A172 (cell line): Measurements from ENCODE around the gene TTLL10. TPM values are rescaled to one million over a fixed set of nuclear protein-coding genes. Genes with fewer than 3 reads are reported as not detected.

Source experiments
- DNase-seq: peaks from one replicate; pipeline ENCODE4 v3.0.0-alpha.2; 2015; ENCODE audit warnings: low spot score
- total RNA-seq: library from RNA; depleted of rRNA; stranded (reverse); fragments of >200 nt; shearing (Covaris generic); gene quantifications from 2 replicates; pipeline ENCODE4 v1.2.3, GENCODE V29; 2014

TTLL10 gene
- total RNA-seq, 1 experiment from 2014 or later: not detected

DNA sequence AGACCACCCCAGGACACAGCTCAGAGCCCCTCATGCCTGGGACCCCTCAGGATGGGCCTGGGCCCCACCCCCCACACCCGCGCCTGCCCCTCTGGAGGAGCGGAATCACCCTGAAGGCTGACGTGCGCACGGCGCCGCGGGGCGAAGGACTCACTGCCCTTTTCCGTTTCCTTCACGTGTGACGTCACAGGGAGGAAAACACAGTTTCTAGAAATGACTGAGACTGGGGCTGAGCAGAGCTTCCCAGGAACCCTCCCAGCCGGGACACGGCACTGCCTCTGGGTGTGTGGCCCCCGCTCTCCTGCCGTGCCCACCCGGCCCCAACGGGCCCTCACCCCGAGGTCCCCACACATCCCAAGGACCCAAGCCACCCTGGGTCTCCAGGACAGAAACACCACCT lies 45.7 kb downstream of the TTLL10 start:
- no peak for DNase-seq

DNA sequence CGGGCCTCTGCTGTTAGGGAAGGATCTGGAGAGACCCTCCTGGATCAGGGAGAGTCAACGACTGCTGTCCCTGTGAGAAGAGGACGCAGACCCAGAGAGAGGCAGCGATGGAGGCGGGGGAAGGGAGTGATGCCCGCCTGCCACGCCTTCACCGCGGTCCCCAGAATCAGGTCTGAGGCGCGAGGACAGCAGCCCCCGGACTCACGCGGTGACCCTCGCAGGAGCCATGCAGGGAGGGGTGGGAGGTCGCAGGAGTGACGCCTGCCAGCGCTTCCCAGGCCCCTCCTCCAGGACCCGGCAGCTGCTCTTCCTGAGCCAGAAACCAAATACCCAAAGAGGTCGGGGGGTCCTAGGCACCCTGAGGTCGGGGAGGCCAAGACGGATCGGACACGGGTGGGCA lies 46.5 kb downstream of the TTLL10 start:
- DNase-seq: no peak

DNA sequence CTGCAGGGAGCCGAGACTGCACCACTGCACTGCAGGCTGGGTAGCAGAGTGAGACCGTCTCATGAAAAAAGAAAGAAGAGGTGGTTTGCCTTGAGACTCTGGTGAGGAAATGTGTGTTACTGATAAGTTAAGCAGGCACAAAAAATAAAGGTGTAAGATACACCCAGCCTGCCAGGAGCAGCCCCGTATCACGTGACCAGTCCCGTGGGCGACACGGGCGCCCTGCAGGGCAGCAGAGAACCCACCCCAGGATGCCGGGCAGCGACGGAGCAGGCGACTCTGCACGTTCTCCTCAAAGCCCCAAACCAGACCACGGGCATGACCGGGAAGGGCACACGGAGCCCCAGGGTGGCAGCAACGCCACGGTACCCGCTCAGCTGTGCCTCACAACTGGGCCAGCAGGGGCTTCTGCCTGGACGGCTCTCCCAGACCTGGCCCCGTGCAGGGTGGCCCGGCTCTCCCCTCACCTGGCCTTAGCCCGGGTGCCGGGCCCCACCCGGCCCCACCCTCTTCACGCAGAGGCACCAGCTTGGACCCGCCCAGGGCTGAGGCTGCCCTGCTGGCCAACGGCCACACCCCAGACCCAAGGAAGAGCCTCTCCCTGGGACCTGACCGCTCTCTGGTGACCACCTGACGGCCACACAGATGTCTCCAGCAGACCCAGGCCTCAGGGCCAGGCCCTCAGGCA lies 48.4 kb downstream of the TTLL10 start:
- DNase-seq: no peak

DNA sequence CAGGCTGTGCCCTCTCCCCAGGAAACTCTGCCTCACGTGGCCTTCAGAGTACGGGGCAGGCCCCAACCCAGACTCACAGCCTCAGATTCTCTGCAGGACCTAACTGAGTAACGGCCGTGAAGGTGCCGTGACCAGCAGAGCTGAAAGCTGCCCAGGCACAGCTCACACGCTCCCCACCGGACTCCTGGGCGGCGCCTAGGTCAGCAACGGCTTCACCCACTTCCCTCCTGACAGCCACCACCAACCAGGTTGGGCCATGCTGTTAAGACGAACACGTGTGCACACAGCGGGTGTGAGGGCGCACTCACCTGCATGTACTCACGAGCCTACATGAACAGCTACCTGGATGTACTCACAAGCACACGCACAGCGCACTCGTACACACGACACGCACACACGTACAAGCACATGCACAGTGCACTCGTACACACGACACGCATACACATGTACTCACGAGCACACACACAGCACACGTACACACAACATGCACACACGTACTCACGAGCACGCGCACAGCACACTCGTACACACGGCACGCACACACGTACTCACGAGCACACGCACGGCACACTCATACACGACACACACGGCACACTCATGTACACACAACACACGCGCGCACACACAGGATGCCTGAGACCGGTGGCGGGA lies 49.0 kb downstream of the TTLL10 start:
- DNase-seq: no peak

DNA sequence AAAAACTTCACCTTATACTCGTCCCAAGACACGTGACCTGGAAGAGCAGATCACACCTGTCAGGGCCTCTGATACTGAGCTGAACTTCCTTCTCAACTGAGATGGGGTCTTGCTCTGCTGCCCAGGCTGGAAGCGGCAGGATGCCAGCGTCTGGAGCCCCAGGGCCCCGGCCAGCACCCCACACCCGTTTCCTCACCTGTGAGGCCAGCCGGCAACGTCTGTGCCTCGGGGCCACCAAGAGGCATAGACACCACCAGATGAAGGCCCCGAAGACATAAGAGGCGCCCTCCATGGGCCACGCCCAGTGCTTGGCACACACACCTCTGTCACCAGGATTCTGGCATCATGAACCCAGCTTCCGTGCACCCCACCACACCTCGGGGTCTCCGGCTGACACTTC lies 49.6 kb downstream of the TTLL10 start:
- DNase-seq: no peak

DNA sequence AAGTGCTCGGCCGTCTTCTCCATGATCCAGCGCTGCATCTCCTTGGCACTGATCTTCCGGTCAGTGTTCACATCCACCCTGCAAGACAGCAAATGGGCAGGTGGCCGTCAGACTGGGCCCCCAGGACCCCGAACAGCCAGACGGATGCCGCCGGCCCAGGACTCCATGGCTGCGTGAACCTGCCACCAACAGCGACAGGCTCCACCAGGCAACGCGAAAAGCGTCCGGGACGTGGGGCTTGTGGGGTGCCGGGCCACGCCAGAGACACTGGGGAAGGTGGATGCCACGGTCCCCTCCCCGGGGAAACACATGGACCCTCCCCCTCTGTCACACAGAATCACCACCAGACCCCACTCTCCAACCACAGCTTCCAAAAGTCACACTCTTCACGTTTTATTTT lies 50.2 kb downstream of the TTLL10 start:
- DNase-seq: no peak

DNA sequence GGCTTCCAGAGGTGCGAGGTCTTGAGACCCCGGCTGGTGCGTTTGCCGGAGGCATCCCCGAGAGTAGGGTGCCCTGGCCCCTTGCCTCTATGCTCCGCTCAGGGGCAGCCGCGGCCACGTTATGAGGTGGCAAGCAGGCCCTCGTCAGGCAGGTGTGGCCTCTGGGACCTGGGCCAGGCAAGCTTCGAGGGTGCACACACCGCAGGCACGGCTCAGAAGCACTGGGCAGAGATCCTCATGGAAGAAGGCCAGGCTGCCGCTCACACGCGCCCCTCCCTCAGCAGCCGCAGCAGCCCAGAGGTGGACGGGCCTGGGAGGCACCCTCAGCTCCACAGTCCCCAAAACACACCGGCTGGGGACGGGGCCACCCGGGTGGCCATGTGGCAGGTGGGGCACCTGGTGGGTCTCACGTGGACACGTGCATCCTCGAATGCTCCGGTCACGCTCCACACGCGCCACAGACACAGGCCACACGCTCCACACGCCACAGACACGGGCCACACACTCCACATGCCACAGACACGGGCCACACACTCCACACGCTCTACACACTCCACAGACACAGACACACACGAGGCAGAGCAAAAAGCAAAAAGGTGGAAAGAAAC lies 51.7 kb downstream of the TTLL10 start:
- DNase-seq: no peak

DNA sequence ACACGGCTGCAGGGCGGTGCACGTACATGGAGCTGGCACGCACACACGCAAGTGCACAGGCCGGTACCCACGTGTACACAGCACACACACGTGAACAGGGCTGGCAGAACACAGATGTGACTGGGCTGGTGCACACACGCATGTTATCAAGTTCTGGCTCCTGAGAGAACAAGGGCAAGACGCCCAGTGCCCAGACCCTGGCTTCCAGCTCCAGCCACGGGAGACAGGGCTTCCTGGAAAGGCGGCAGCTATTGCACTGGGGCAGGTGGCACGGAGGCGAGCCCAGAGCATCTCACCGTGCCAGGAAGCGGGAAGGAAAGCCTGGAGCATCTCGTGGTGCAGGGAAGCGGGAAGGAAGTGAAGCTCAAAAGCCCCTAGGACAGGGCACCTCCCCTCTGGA lies 52.2 kb downstream of the TTLL10 start:
- DNase-seq: no peak

DNA sequence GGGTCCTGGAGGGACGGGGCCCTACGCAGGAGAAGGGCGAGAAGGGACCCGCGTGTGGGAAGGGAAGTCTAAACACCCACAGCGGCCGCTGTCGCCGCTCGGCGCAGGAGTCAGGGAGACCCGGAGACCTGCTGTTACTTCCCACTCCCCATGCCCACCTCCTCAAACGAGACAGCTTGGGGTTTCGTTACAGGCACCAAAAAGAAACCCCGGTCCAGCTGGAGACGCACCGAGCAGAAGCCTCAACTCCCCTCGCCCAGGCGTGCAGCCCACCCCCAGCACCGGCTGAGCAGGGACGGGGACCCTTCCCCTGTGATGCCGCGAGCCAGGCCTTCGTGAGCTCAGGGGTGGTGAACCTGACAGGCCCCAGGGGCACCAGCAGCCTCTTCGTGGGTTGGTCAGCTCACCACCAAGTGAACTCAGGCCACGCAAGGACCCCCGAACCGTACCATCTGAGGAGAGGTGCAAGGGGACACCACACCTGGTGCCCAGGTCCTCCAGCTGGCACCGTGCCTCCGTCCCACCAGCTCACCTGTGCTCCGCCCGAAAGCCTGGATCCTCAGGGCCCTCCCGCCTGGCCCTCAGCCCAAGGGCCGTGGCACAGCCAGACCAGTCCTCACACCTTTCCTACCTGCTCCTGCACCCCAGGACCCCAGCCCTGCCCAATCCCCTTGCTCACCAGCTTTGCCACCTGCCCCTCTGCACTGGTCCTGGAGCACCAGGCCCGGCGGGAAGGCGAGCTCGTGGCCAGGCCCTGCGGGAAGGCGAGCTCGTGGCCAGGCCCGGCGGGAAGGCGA lies 53.1 kb downstream of the TTLL10 start:
- no peak for DNase-seq

DNA sequence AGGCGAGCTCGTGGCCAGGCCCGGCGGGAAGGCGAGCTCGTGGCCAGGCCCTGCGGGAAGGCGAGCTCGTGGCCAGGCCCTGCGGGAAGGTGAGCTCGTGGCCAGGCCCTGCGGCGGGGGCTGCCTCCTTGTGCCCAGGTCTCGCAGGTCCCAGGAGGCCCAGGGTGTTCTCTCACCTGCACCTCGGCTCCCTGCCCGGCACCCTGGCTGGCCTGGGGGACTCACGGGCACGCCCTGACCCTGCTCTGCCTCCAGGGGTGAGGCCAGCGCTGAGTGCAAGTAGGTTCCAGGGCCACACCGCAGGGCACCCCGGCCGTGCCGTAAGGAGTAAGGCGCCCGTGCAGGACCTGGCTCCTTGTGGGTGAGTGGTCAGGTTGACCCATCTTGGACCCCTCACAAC lies 53.7 kb downstream of the TTLL10 start:
- no peak for DNase-seq

DNA sequence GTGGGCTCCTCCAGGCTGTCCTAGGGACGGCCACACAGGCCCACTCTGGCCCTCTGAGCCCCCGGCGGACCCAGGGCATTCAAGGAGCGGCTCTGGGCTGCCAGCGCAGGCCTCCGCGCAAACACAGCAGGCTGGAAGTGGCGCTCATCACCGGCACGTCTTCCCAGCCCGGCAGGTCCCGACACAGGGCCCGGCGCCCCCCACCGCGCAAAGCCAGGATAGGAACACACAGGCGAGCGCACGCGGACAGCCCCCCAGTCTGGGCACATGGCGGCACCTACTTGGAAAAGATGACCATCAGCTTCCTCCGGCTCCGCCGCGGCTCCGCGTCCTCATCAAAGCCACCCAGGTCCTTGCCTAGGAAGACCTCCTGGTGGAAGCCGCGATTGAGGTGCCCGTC lies 54.5 kb downstream of the TTLL10 start:
- DNase-seq: no peak

DNA sequence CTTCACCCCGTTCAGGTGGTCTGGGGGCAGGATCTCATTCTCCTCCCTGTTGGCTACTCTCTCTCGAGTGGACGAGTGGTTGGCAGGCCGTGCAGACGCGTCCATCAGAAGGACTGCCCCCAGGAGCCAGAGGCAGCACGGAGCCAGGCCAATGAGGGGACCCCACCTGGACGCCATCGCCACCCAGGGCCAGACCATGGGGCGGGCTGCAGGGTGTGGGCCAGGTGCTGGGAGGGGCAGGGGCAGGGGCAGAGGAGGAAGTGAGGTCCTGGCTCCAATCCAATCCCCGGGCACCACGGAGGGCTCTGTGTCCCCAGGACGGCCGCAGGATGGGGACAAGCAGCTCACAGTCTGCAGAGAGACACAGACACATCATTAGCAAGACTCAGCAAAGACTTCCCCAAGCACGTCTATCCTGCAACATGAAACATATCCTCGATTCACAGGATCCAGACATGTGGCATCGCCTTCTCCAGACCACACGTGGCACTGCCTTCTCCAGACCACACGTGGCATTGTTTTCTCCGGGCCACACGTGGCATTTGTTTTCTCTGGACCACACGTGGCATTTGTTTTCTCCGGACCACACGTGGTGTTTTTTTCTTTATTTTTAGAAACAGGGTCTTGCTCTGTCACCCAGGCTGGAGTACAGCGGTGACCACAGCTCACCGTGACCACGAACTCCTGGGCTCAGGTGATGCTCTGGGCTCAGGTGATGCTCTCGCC lies 55.1 kb downstream of the TTLL10 start:
- DNase-seq: no peak

DNA sequence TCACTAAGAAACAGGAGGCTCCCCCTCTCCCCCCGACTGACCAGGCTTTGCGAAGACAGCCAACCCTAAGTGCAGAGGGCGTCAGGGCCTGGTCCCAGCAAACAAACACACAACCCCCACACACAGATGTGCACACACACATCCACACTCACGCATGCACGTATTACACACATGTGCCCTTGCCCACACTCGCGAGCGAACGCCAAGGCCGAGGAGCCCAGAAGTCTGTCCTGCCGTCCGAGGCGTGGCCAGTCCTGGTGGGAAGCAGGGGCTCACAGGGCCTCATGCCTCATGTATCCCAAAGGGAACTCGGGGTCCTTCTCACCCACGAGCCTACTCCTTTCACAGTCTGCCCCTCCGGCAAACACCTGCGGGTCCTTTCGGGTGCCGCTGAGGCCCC lies 56.1 kb downstream of the TTLL10 start:
- no peak for DNase-seq

DNA sequence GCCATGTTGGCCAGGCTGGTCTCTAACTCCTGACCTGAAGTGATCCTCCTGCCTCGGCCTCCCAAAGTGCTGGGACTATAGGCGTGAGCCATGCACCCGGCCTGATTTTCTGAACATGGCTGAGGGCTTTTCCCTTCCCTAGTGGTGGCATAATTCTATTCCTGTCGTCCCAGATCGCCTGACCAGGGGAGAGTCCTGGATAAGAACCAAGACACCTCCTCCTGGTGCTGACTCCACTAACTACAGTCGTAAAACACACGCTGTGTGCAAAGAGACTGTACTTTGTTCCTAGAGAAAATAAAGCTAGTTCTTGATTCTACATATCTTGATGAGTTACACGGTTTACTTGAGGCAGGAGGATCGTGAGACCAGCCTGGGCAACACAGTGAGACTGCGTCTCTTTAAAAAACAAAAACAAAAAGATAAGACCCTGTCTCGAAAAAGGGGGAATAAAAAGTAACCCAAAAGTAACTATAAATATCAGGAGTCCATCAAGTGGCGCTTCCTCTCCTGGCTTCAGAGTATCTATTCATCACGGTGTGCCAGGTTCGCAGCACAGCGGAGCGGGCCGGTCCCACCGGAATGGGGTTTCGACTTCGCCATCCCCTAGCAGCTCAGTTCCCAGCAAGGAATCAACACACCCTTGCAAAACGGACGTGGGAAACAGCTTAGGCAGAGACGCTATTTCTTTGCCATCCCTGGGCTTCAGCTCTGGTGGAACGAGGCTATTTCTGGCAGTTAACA lies 57.1 kb downstream of the TTLL10 start:
- DNase-seq: peak; percentile 56

DNA sequence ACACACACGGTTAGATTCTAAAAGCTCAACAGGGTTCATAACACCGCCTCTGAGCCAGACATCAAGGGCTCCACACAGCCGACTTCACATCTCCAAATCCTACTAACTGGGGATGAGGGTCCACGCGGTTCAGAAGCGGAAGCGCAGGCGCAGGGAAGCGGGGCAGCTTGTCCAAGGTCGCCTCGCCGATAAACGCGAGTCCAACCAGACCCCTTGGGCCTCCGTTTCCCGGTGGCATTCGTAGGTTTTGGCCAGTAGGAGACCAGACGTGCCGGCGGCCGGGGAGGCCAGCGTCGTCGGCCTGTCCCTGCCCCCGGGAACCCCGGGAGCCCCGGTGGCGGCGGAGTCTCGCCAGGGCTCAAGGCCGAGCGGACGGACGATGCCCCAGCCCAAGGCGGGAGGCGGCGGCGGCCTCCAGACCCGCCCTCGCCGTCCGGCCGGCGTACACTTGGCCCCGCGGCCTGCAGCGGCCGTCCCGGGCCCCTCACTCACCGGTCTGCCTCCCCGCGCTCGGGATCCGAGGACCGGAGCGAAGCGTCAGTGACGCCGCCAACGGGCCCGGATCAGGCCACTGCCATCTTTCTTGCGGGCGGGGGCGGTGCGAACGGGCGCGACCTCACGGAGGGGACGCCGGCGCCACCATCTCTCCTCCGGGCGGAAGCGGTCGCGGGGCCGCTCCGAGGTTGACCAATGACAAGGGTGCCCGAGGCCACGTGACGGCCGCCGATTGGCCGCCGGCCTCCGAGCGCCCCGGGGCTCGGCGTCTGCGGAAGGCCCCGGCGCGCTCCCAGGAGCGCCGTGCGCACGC lies 57.9 kb downstream of the TTLL10 start, which contains the start of gene SDF4:
TSS of gene SDF4 (minus strand) at position 602 of the 808 bp plus-strand sequence. CDS start 3,229 bp downstream, outside the sequence.
- peak; percentile 75 for DNase-seq

DNA sequence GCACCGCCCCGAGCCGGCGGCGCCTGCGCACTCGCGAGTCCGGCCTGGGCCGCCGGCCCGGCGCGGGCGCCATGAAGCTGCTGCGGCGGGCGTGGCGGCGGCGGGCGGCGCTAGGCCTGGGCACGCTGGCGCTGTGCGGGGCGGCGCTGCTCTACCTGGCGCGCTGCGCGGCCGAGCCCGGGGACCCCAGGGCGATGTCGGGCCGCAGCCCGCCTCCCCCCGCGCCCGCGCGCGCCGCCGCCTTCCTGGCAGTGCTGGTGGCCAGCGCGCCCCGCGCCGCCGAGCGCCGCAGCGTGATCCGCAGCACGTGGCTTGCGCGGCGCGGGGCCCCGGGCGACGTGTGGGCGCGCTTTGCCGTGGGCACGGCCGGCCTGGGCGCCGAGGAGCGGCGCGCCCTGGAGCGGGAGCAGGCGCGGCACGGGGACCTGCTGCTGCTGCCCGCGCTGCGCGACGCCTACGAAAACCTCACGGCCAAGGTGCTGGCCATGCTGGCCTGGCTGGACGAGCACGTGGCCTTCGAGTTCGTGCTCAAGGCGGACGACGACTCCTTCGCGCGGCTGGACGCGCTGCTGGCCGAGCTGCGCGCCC lies 58.6 kb downstream of the TTLL10 start, which contains the start of gene B3GALT6:
TSS of gene B3GALT6 (plus strand) at position 30 of the 588 bp plus-strand sequence. CDS start at position 72, 42 bp downstream.
- no peak for DNase-seq

DNA sequence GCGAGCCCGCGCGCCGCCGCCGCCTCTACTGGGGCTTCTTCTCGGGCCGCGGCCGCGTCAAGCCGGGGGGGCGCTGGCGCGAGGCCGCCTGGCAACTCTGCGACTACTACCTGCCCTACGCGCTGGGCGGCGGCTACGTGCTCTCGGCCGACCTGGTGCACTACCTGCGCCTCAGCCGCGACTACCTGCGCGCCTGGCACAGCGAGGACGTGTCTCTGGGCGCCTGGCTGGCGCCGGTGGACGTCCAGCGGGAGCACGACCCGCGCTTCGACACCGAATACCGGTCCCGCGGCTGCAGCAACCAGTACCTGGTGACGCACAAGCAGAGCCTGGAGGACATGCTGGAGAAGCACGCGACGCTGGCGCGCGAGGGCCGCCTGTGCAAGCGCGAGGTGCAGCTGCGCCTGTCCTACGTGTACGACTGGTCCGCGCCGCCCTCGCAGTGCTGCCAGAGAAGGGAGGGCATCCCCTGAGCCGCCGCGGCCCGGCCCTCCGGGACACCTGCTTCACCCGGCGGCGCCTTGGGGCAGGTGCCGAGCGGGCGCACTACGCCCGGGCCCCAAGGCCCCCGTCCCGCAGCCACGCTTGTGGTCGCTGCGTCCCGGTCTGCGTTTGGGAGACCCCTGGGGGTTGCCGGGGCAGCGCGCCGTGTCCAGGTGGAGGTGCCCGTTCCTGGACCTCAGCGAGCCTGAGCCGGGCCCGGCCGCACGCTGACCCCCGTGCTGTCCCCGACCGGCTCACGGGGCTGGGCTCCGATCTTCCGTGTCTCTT lies 59.3 kb downstream of the TTLL10 start:
- DNase-seq: no peak

DNA sequence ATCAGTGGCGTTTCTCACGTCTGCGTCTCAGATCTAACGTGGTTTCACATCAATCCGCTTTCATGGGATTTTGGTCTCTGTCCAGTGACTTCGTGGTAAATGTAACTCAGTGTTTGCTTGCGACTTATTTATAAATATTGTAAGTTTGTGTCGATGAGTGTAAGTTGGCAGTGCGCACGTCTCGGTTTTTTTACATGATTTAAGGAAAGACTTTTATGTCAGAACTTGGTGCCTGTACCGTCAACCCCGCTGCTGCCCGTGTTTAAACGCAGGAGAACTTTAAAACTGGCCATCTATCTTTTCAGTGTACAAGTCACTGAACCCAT lies 59.9 kb downstream of the TTLL10 start:
- no peak for DNase-seq
